Neuronal stem cell (in vitro differentiated cells): ENCODE results near the gene NUDT22.

Experiments used
- DNase-seq: peaks from one replicate; pipeline ENCODE4 v3.0.0-alpha.2; 2013; ENCODE audit warnings: low spot score
- H2AFZ ChIP-seq: one replicate; pipeline ENCODE4 v1.6.1; 2013; ENCODE audit warnings: mild to moderate bottlenecking, low read length, inconsistent platforms
- H2AK5ac ChIP-seq: 2 replicates; pipeline ENCODE4 v1.6.1; 2013; ENCODE audit warnings: low read depth, mild to moderate bottlenecking, inconsistent platforms, low read length, moderate library complexity, mixed read lengths
- H2BK120ac ChIP-seq: 2 replicates; pipeline ENCODE4 v1.6.1; 2013; ENCODE audit warnings: low read depth, mild to moderate bottlenecking, inconsistent platforms, low read length, moderate library complexity, mixed read lengths
- H2BK12ac ChIP-seq: one replicate; pipeline ENCODE4 v1.6.1; 2013; ENCODE audit warnings: low read length, inconsistent platforms
- H2BK15ac ChIP-seq: 2 replicates; pipeline ENCODE4 v1.6.1; 2013; ENCODE audit warnings: mild to moderate bottlenecking, low read length, inconsistent platforms, mixed read lengths
- H2BK5ac ChIP-seq: one replicate; pipeline ENCODE4 v1.6.1; 2013; ENCODE audit warnings: inconsistent platforms, mild to moderate bottlenecking, low read length, moderate library complexity
- H3K14ac ChIP-seq: one replicate; pipeline ENCODE4 v1.6.1; 2013; ENCODE audit warnings: low read length, inconsistent platforms
- H3K18ac ChIP-seq: 2 replicates; pipeline ENCODE4 v1.6.1; 2013; ENCODE audit warnings: low read length, inconsistent platforms
- H3K23ac ChIP-seq: 2 replicates; pipeline ENCODE4 v1.6.1; 2013; ENCODE audit warnings: low read depth, mild to moderate bottlenecking, mixed read lengths, low read length, inconsistent platforms; ENCODE audit not compliant: poor library complexity
- H3K27ac ChIP-seq: replicated peaks from 3 replicates; pipeline ENCODE4 v1.5.1; 2013; ENCODE audit warnings: low read length, inconsistent platforms
- H3K27me3 ChIP-seq, 3 experiments: 2 replicates each; pipeline ENCODE4 v1.6.1; 2013; ENCODE audit warnings: low read length in 3 of 3, mild to moderate bottlenecking in 2 of 3, inconsistent platforms in 1 of 3, low read depth in 1 of 3, mixed read lengths in 1 of 3, moderate library complexity in 1 of 3; ENCODE audit not compliant: control insufficient read depth in 3 of 3, insufficient read depth in 3 of 3
- H3K36me3 ChIP-seq, 2 donors: replicated peaks in 1 of 2; 2 replicates each; pipeline ENCODE4 v1.6.1; 2013; ENCODE audit warnings: low read length in 2 of 2; ENCODE audit not compliant: control insufficient read depth in 2 of 2, insufficient read depth in 2 of 2
- H3K4ac ChIP-seq: 2 replicates; pipeline ENCODE4 v1.6.1; 2013; ENCODE audit warnings: inconsistent platforms, mild to moderate bottlenecking, low read length, moderate library complexity
- H3K4me1 ChIP-seq, 2 donors: 1 replicate in 1 of 2; 2 replicates in 1 of 2; pipeline ENCODE4 v1.6.1; 2013; ENCODE audit warnings: low read length in 2 of 2, low read depth in 1 of 2; ENCODE audit not compliant: control insufficient read depth in 2 of 2, insufficient read depth in 1 of 2
- H3K4me2 ChIP-seq: one replicate; pipeline ENCODE4 v1.6.1; 2013; ENCODE audit warnings: mild to moderate bottlenecking, low read length, inconsistent platforms; ENCODE audit not compliant: insufficient read depth, poor library complexity, severe bottlenecking
- H3K4me3 ChIP-seq, 2 donors: 2 replicates each; pipeline ENCODE4 v1.5.1; 2013; ENCODE audit warnings: low read length in 2 of 2, mild to moderate bottlenecking in 2 of 2, inconsistent platforms in 1 of 2, moderate library complexity in 1 of 2
- H3K79me1 ChIP-seq: one replicate; pipeline ENCODE4 v1.6.1; 2013; ENCODE audit warnings: low read depth, mild to moderate bottlenecking, inconsistent platforms, low read length, moderate library complexity
- H3K9ac ChIP-seq: one replicate; pipeline ENCODE4 v1.6.1; 2013; ENCODE audit warnings: mild to moderate bottlenecking, low read depth, low read length, inconsistent platforms; ENCODE audit not compliant: poor library complexity
- H3K9me3 ChIP-seq, 2 donors: replicated peaks in 1 of 2; 2 replicates each; pipeline versions ENCODE3 to v1.6.1; 2013; ENCODE audit warnings: low read length in 2 of 2, mild to moderate bottlenecking in 2 of 2, inconsistent platforms in 1 of 2, low read depth in 1 of 2, mixed read lengths in 1 of 2, moderate library complexity in 1 of 2; ENCODE audit not compliant: control insufficient read depth in 2 of 2, insufficient read depth in 1 of 2
- H4K8ac ChIP-seq: one replicate; pipeline ENCODE4 v1.6.1; 2013; ENCODE audit warnings: low read depth, mild to moderate bottlenecking, inconsistent platforms, low read length, moderate library complexity
- H4K91ac ChIP-seq: one replicate; pipeline ENCODE4 v1.6.1; 2013; ENCODE audit warnings: low read length, low read depth, mild to moderate bottlenecking, inconsistent platforms; ENCODE audit not compliant: poor library complexity
- WGBS, 2 donors: extraction: QIAGEN DNeasy Blood & Tissue Kit; methylation state at CpG; one replicate each; pipeline ENCODE4 v1.1.7; 2013; ENCODE audit warnings: missing lambda C conversion rate in 2 of 2, mixed read lengths in 1 of 2; ENCODE audit not compliant: insufficient read length in 2 of 2, insufficient replicate concordance in 1 of 2; ENCODE audit errors: extremely low coverage in 2 of 2; 5-methylcytosine and 5-hydroxymethylcytosine counted together

NUDT22 gene

GRCh38 chr11:64218628-64219353 is 7.3 kb upstream of the NUDT22 start:
- peak overlapping the region; percentile 2 for H3K18ac ChIP-seq
- peaks cover 4% of the 10 kb centered on the region for H3K79me1 ChIP-seq
- H3K4ac ChIP-seq = no peak overlapping the region
- no peak overlapping the region for H3K4me2 ChIP-seq
- H3K36me3 ChIP-seq = peaks cover 8 to 19% of the 10 kb centered on the region in 2 donors
- no peak overlapping the region for H2AFZ ChIP-seq
- H3K4me1 ChIP-seq = no peaks in the 10 kb centered on the region
- no peak overlapping the region for H2BK12ac ChIP-seq
- no peak overlapping the region for H3K27ac ChIP-seq
- no peak overlapping the region for H3K4me3 ChIP-seq
- H2BK15ac ChIP-seq = no peak overlapping the region
- no peak overlapping the region for H4K91ac ChIP-seq
- peak overlapping the region; percentile 60 for H3K23ac ChIP-seq
- no peaks in the 10 kb centered on the region for H3K27me3 ChIP-seq
- H3K9ac ChIP-seq = peak overlapping the region; percentile 9
- H3K9me3 ChIP-seq = no peaks in the 10 kb centered on the region
- WGBS, 2 donors = no CpG with 5 or more reads among the region's 11 CpGs
- H2BK5ac ChIP-seq = no peak overlapping the region
- DNase-seq = no peak
- no peak overlapping the region for H4K8ac ChIP-seq
- H3K14ac ChIP-seq = no peak overlapping the region
- H2BK120ac ChIP-seq = no peak overlapping the region
- H2AK5ac ChIP-seq = no peak overlapping the region

GRCh38 chr11:64219354-64219684 is 6.8 kb upstream of the NUDT22 start:
- peak overlapping the region; percentile 2 for H3K18ac ChIP-seq
- peaks cover 10 to 24% of the 10 kb centered on the region in 2 donors for H3K36me3 ChIP-seq
- H2AFZ ChIP-seq = no peak overlapping the region
- no peak overlapping the region for H2BK12ac ChIP-seq
- no peak overlapping the region for H2BK5ac ChIP-seq
- no peak overlapping the region for H4K91ac ChIP-seq
- H3K9ac ChIP-seq = peak overlapping the region; percentile 9
- no peak overlapping the region for H2BK15ac ChIP-seq
- no peak overlapping the region for H3K4me2 ChIP-seq
- H3K27me3 ChIP-seq = no peaks in the 10 kb centered on the region
- no CpG with 5 or more reads among the region's 7 CpGs for WGBS, 2 donors
- no peak overlapping the region for H3K4ac ChIP-seq
- no peak overlapping the region for H3K14ac ChIP-seq
- H3K4me1 ChIP-seq = no peaks in the 10 kb centered on the region
- H3K23ac ChIP-seq = peak overlapping the region; percentile 60
- peaks cover 4% of the 10 kb centered on the region for H3K79me1 ChIP-seq
- DNase-seq = no peak
- H3K9me3 ChIP-seq = no peaks in the 10 kb centered on the region
- H2BK120ac ChIP-seq = no peak overlapping the region
- H3K27ac ChIP-seq = no peak overlapping the region
- no peak overlapping the region for H3K4me3 ChIP-seq
- peak overlapping the region; percentile 65 for H4K8ac ChIP-seq
- no peak overlapping the region for H2AK5ac ChIP-seq

GRCh38 chr11:64219755-64220154 is 6.3 kb upstream of the NUDT22 start:
- no CpG with 5 or more reads among the region's 10 CpGs for WGBS, 2 donors
- H4K8ac ChIP-seq = no peak overlapping the region
- no peak overlapping the region for H2BK12ac ChIP-seq
- H3K36me3 ChIP-seq = peaks cover 10 to 27% of the 10 kb centered on the region in 2 donors
- no peak overlapping the region for H2AFZ ChIP-seq
- no peak overlapping the region for H2BK15ac ChIP-seq
- no peak overlapping the region for H2BK5ac ChIP-seq
- H3K4ac ChIP-seq = no peak overlapping the region
- no peak overlapping the region for H3K23ac ChIP-seq
- no peak overlapping the region for H3K4me3 ChIP-seq
- no peaks in the 10 kb centered on the region for H3K9me3 ChIP-seq
- H3K27me3 ChIP-seq = no peaks in the 10 kb centered on the region
- H3K9ac ChIP-seq = no peak overlapping the region
- peaks cover 0 to under 1% of the 10 kb centered on the region in 2 donors for H3K4me1 ChIP-seq
- H3K4me2 ChIP-seq = no peak overlapping the region
- DNase-seq = no peak
- no peak overlapping the region for H3K18ac ChIP-seq
- peak overlapping the region; percentile 37 for H2AK5ac ChIP-seq
- H3K27ac ChIP-seq = no peak overlapping the region
- no peak overlapping the region for H2BK120ac ChIP-seq
- H4K91ac ChIP-seq = no peak overlapping the region
- H3K79me1 ChIP-seq = peaks cover 4% of the 10 kb centered on the region
- H3K14ac ChIP-seq = no peak overlapping the region

GRCh38 chr11:64220271-64220670 is 5.8 kb upstream of the NUDT22 start:
- no peak for DNase-seq
- Histone ChIP-seq H4K91ac (no peak overlapping the region), H3K4ac (no peak overlapping the region), H3K27ac (no peak overlapping the region), H2BK5ac (no peak overlapping the region), H3K79me1 (peaks cover 4% of the 10 kb centered on the region), H3K4me1 (peaks cover 3 to 5% of the 10 kb centered on the region in 2 donors), H3K36me3 (peaks cover 10 to 27% of the 10 kb centered on the region in 2 donors), H3K14ac (no peak overlapping the region), H2AK5ac (no peak overlapping the region), H3K9ac (peak overlapping the region; percentile 50), H3K4me3 (no peak overlapping the region), H3K23ac (no peak overlapping the region), H3K18ac (no peak overlapping the region), H3K4me2 (no peak overlapping the region), H2BK15ac (no peak overlapping the region), H4K8ac (no peak overlapping the region), H2AFZ (no peak overlapping the region), H3K9me3 (no peaks in the 10 kb centered on the region), H3K27me3 (no peaks in the 10 kb centered on the region), H2BK12ac (no peak overlapping the region), H2BK120ac (no peak overlapping the region)
- no CpG with 5 or more reads among the region's 17 CpGs for WGBS, 2 donors
